NCI-H146 treated with DMSO at 0.1 percent for 48 hours (cell line): Measurements from ENCODE around the gene KCNMB2.

ENCODE experiments used
- DNase-seq: peaks from one replicate; lab custom pipeline; 2025; ENCODE audit not compliant: unreplicated experiment; lab: John Stamatoyannopoulos, UW

Gene KCNMB2

GRCh38 chr3:178748874-178749273, 212.6 kb downstream of the KCNMB2 start:
- DNase-seq: no peak

DNA sequence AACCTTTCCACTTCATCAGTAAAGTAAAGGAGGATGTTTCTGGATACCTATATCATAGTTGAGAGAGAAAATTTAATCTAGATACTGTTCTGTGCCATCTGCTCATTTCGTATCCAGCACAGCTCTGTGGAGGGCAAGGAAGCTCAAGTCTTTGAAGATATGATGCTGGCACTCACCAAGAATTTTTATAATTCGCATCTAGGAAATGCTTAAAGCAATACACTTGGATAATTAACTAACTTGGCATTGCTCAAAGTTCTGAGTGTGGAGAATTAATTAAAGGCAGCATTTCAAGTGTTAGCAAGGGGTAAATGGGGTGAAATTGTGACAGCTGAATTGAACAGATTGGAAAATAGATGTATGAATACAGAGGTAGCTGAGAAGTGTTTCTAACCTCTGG, 213.2 kb downstream of the KCNMB2 start:
- DNase-seq: no peak

GRCh38 chr3:178750639-178751300, 214.5 kb downstream of the KCNMB2 start:
- no peak for DNase-seq

GRCh38 chr3:178752843-178753242, 216.6 kb downstream of the KCNMB2 start:
- DNase-seq: no peak

DNA sequence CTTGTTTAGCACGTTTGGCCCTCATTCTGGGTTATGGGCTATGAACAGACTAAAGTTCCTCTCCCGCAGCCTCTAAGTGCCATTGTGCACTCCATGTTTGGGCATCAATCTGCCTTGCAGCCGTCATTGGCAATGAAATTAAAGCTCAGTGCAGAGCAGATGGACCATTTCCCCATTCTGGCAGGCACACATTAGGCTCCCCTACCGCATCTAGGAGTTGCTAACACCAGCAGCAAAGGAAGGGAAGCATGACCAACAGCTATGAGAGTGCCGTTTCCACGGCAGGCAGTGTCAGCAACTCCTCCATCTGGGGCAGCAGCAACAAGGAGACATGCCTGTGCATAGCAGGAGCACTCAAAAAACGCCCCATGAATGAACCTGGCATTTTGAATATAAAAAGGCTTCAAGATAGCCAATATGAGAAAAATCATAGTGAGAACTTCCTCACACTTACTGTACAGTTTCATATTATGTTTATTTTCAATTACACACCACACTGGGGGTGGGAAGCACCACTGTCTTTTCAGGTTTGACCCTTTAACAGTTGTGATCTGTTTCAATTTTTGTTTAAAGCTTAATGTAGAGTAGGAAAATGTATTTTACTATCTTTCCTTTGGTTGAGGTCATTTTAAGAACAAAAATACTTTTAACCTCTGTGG, 218.7 kb downstream of the KCNMB2 start:
- DNase-seq: no peak

- no peak for DNase-seq
Measured at GRCh38 chr3:178761024-178761423, 224.8 kb downstream of the KCNMB2 start.

DNA sequence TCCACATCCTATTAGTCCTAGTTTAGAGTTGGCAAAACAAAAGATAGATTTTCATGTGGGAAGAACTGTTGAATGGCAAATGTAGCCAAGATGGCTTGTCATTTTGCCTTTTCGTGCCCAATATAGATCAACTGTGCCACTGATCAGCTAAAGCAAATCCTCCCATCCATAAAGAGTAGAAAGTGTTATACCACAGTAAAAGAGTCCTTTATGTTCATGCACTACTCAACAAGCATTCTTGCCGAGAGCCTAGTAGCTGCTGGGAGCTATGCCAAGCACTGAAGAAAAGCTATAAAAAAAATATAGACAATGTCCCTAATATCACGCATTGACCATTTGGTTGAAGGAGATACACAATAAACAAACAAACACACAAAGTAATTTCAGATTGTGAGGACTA, 225.2 kb downstream of the KCNMB2 start:
- DNase-seq: no peak

DNA sequence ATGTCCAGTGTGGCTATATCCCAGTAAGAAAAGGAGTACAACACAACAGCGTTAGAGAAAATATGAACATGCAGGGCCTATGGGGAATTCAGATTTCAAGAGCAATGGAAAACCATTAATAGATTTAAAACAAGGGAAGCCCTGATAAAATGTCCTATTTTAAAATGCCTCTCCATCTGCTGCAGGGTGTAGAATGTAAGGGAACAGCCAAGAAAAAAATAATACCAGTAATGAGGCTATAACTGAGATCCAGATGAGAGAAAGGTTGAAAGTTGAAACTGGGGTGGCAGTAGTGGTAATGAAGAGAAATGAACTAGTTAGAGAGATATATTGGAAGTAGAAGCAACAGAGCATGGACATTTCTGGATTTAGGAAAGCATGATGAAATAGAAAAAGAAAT, 226.1 kb downstream of the KCNMB2 start:
- DNase-seq: no peak

DNA sequence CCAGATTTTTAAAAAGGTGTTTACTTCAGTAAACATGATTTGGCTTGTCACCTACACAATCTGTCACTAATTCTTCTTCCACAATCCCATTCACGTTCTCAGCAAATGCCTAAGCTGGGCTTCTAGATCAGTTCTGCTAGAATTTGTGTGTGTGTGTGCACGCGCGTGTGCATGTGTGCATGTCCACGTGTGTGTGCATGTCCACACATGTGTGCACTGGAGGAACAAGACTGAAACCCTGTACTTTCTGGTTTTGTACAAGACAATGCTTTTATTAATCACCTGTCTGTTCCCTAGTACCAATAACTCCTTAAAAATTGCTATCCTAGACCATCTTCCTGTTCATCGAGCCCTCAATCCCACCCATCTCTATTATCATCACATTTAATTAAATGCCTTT, 229.2 kb downstream of the KCNMB2 start:
- DNase-seq: no peak

DNA sequence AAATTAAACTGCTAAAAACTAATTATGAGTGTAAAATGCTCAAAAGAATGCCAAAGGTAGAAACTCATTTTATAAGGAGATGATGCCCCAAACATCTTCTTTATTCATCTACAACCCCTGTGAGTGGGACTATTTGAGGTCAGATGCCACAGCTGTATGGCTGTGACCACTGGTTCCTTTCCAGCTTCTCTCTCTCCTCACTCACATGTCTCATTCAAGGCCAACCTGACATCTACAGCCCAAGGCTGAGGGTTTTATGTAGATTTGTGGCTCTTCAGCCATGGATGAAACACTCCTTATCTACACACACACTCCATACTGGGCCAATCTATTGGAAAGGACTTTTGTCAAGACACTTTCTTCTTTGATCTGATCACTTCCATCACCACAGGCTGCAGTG, 231.3 kb downstream of the KCNMB2 start:
- no peak for DNase-seq

GRCh38 chr3:178768072-178768864, 232.0 kb downstream of the KCNMB2 start:
- DNase-seq: no peak

DNA sequence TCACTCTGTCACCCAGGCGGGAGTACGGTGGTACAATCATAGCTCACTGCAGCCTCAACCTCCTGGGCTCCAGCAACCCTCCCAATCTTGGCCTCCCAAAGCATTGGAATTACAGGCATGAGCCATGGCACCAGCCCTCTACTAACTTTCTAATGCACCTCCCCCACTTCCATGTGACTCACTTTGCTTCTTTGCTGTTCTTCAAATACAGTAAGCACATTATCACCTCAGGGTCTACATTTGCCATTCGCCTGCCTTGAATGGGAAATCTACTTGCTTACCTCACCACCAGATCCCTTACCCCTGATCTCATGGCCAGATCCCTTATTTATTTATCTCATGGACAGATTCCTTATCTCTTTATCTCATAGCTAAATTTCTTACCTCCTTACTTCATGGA, 235.3 kb downstream of the KCNMB2 start:
- DNase-seq: no peak

GRCh38 chr3:178772746-178773145, 236.5 kb downstream of the KCNMB2 start:
- DNase-seq: no peak

DNA sequence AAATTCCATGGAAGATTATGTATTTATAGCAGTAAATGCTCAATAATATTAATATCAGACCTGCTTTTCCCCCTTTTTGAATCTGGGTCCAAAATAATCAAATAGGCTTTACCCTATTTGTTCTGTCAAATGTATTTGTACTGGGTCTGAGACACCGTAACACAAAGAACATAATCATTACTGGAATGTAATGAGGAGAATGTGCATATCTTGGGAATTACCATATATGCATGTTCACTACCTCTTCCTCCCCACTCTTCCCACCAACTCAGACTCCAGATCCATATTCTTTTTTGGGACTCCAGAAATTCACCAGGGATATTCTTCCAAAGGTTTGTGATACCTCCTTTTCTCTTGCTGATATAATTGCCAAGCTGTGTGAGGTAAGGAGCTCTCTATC, 237.1 kb downstream of the KCNMB2 start:
- no peak for DNase-seq

DNA sequence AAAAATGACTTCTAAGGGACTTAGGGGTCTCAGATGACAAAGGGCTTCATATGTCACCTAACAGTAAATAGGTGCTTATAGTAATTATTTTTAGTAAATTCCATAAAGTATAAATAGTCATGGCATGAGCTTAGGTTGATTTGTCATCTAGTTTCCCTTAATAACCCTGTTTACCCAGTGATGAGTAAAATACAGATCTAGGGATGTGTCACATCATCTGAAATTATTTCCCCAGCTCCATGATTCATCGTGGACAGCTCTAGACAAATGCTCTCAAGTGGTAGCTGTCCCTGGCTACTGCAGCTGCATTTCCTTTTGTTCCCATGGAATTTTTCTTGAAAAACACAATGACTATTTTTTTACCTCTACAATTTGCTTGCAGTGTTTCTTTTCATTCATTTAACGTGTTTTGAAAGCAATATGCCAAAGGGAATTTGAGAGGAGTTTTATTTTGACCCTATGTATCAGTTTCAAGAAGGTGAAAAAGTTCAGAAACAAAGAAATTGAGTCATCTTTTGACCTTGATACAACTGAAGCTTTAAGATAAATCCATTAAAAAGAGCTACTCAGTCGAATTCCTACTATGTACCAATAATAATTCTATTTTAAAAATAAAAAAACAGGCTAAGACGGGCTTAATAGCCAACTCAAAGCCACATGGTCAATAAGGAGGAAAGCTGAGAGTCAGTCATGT, 241.6 kb downstream of the KCNMB2 start:
- peak; percentile 46 for DNase-seq

- peak; percentile 78 for DNase-seq
Measured at GRCh38 chr3:178778589-178778988, 242.4 kb downstream of the KCNMB2 start.

- DNase-seq: no peak
Measured at GRCh38 chr3:178785961-178786360, 249.7 kb downstream of the KCNMB2 start.

GRCh38 chr3:178787960-178788359, 251.7 kb downstream of the KCNMB2 start:
- no peak for DNase-seq

DNA sequence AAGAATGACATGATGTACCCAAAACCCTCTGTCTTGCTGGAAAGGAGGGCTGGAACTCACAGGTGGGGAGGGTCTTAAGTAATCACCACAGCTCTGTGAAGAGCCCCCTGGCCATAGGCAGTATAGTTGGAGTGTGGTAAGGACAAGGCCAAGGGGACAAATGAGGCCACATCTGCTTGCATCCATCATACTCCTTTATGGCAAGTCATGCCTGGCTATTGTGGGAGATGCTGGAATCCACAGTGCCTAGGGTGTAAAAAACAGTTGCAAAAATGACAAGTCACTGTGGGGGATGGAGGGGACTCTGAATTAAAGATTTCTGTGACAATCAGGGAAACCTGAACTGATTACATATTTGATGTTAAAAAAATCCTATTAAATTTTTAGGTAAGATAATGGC, 258.5 kb downstream of the KCNMB2 start:
- DNase-seq: no peak

DNA sequence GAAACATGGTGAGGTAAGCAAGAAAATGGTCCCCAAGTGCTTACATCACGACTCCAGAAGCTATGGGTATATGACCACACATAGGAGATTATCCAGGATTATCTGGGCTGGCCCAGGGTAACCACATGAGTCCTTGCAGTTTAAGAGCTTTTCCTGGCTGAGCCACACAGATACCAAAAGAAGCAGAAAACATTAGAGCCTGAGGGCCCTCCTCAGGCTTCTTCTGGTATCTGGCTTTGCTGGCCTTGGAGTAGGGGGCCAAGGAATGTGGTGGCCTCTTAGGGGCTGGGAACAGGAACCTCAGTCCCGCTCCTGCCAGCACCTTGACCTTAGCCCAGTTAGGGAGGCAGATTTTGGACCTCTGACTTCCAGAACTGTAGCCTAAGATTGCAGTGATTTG, 259.1 kb downstream of the KCNMB2 start:
- no peak for DNase-seq

DNA sequence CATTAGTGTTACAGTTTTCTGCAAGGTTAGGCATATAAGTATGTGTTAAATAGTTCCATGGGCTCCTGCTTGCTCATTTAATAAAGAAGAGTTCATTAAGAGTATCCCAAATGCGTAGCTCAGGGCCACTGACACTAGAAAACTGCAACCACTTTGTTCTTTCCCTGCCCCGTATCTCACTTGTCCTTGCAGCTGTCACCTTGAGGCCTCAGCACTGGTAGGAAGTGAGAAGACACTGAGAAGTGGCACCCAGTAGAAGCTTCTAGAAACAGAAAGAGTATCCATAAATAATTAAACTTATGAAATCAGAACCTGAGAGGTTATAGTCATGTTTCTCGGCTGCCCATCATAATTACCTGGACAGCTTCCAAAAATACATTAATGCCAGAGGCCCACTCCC, 266.0 kb downstream of the KCNMB2 start:
- no peak for DNase-seq
